Measurements from ENCODE around the gene FGD4. TPM values are rescaled to one million over a fixed set of nuclear protein-coding genes. Genes with fewer than 3 reads are reported as not detected.

Gene FGD4
- total and polyA plus RNA-seq, 2 donors from 2014 or later, result 4.9 to 55.5 TPM

- intact Hi-C loops (cut with DNase I), result no loop called here
- H3K9me3 ChIP-seq (ENCODE audit: control insufficient read depth in 2 of 3, insufficient read depth in 1 of 3, low read length in 3 of 3), result no peaks in the 10 kb centered on the region
- no peak overlapping the region for H3K27ac ChIP-seq (ENCODE audit: low read depth in 2 of 2, low read length in 2 of 2)
- no peak overlapping the region for H3K4me3 ChIP-seq (ENCODE audit: low read length in 3 of 3)
- no peak overlapping the region for H3K9ac ChIP-seq (ENCODE audit: low read length in 3 of 3)
- no peaks in the 10 kb centered on the region for H3K27me3 ChIP-seq (ENCODE audit: control insufficient read depth, insufficient read depth, low read length)
- FAIRE-seq (no peak), DNase-seq (no peak)
- no peak for TF ChIP-seq CTCF (IDR thresholded peaks at IDR 0.05; ENCODE audit: borderline replicate concordance, extremely low read depth, insufficient read depth)
- no peaks in the 10 kb centered on the region for H3K36me3 ChIP-seq (ENCODE audit: control insufficient read depth in 2 of 3, insufficient read depth in 3 of 3, low read length in 3 of 3)
- peaks cover 0 to 5% (median 0%) of the 10 kb centered on the region in 3 donors for H3K4me1 ChIP-seq (ENCODE audit: control insufficient read depth in 2 of 3, insufficient read depth in 2 of 3, low read depth in 1 of 3, low read length in 3 of 3)
Observed at GRCh38 chr12:32516230-32516629, 116.9 kb downstream of the FGD4 start.

DNA sequence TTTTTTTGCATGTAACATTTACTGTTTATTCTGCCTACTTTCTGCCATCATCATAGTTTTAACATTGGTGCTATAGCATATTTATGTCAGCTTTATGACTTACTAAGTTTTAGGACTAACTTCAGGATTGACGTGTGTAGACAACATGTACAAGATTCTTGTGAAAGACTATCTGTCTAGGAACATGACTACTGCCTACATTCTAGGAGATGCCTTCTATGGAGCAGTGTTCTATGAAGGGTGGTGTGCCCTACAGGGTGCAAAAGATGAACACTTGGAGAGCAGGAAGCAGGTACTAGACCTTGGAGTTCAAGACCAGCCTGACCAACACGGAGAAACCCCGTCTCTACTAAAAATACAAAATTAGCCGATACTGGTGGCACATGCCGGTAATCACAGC is 118.6 kb downstream of the FGD4 start:
- no peaks in the 10 kb centered on the region for H3K9me3 ChIP-seq (ENCODE audit: control insufficient read depth in 2 of 3, insufficient read depth in 1 of 3, low read length in 3 of 3)
- no peaks in the 10 kb centered on the region for H3K27me3 ChIP-seq (ENCODE audit: control insufficient read depth, insufficient read depth, low read length)
- H3K27ac ChIP-seq (ENCODE audit: low read depth in 2 of 2, low read length in 2 of 2), result no peak overlapping the region
- H3K4me1 ChIP-seq (ENCODE audit: control insufficient read depth in 2 of 3, insufficient read depth in 2 of 3, low read depth in 1 of 3, low read length in 3 of 3), result peaks cover 0 to 10% (median 10%) of the 10 kb centered on the region in 3 donors
- no peak overlapping the region for H3K9ac ChIP-seq (ENCODE audit: low read length in 3 of 3)
- no peak for FAIRE-seq
- no peak overlapping the region for H3K4me3 ChIP-seq (ENCODE audit: low read length in 3 of 3)
- intact Hi-C loops (cut with DNase I), result no loop called here
- H3K36me3 ChIP-seq (ENCODE audit: control insufficient read depth in 2 of 3, insufficient read depth in 3 of 3, low read length in 3 of 3), result no peaks in the 10 kb centered on the region
- DNase-seq, result no peak
- no peak for TF ChIP-seq CTCF (IDR thresholded peaks at IDR 0.05; ENCODE audit: borderline replicate concordance, extremely low read depth, insufficient read depth)

DNA sequence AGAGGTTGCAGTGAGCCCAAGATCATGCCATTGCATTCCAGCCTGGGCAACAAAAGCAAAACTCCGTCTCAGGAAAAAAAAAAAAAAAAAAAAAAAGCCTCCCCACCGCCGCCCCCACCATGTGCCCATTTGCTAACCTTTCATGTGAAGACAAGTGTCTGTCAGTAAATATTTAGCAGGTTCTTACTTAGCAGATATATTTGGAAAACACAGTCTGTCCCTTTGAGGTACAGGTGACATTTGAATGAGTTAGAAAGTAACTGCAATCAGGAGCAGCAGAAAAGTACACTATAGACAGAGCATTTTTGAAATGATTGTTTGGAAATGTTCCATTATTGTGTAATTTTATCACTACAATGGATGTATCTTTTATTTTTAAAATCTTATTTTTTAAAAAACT is 119.7 kb downstream of the FGD4 start:
- Histone ChIP-seq H3K27me3 (ENCODE audit: control insufficient read depth, insufficient read depth, low read length) (no peaks in the 10 kb centered on the region), H3K4me3 (ENCODE audit: low read length in 3 of 3) (no peak overlapping the region), H3K4me1 (ENCODE audit: control insufficient read depth in 2 of 3, insufficient read depth in 2 of 3, low read depth in 1 of 3, low read length in 3 of 3) (peaks cover 0 to 15% (median 10%) of the 10 kb centered on the region in 3 donors), H3K9me3 (ENCODE audit: control insufficient read depth in 2 of 3, insufficient read depth in 1 of 3, low read length in 3 of 3) (no peaks in the 10 kb centered on the region), H3K27ac (ENCODE audit: low read depth in 2 of 2, low read length in 2 of 2) (no peak overlapping the region), H3K36me3 (ENCODE audit: control insufficient read depth in 2 of 3, insufficient read depth in 3 of 3, low read length in 3 of 3) (no peaks in the 10 kb centered on the region), H3K9ac (ENCODE audit: low read length in 3 of 3) (no peak overlapping the region)
- no peak for TF ChIP-seq CTCF (IDR thresholded peaks at IDR 0.05; ENCODE audit: borderline replicate concordance, extremely low read depth, insufficient read depth)
- no peak for FAIRE-seq
- intact Hi-C loops (cut with DNase I), result no loop called here
- DNase-seq, result no peak

Measured in kidney (tissue), 14 donors.